Left hindlimb (tissue), 1 donor: ENCODE measurements around the gene CCNB1IP1.
"Not testable (repeated sequence)": the region's sequence is repeated elsewhere in the genome, so short reads cannot be mapped to it uniquely, and the experiment has no call there.

ENCODE experiments used
- DNase-seq: peaks from one replicate; pipeline ENCODE4 v3.0.0-alpha.2; 2018

Gene CCNB1IP1

GRCh38 chr14:20331053-20331613 lies 1.9 kb downstream of the CCNB1IP1 start:
- no peak for DNase-seq

GRCh38 chr14:20329355-20329754 lies 3.7 kb downstream of the CCNB1IP1 start:
- no peak for DNase-seq

DNA sequence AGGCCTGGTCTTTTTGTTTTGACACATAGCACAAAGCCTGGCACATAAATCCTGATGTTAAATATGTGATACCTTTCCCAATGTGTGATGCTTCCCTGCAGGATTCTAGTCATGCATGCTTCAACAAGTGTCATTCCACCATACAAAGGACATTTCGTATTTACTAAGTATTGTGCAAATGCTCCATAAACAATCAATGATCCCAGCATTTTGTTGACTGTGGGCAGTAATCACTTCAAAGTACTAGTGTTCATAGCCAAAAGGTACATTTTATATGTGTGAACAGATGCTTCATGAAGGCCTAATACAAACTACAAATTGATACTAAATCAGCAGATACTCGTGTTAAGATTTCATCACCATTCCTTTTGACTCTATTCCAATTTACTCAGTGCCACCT lies 4.4 kb downstream of the CCNB1IP1 start:
- DNase-seq = no peak

DNA sequence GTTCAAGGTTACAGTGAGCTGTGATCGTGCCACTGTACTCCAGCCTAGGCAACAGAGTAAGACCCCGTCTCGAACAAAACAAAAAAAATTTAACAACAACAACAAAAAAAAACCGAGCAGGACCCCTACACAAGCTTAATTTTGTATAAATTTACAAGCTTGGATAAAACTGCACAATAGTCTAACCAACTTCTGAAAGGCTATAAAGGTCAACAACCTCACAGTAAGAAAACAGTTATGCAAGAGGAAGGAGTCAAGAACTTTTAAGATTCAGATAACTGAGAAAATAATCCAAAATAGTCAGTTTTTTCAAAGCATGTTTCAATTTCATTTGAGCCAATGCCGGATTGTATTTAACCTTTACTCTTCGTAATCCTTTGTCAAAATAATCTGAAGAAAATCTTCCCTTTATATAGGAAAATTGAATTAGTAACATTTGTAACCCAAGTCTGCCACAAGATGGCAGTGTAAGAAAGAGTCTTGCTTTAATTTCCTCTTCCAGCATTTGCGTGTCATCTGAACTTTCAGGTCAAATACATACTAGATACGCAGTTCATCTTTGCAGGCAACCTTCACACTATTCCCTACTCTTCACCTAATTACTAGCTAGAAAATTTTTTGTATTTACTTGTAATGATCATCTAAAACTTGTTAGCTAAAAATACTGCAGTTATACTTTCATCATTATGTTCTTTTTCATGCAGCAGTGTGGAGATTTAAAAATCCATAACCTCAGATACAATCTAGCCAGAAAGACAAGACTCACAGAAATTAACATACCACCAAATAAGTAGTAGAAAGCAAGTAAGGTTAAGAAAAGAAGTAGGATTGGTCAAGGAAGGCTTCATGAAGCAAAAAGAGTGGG lies 5.8 kb downstream of the CCNB1IP1 start:
- no peak for DNase-seq

- DNase-seq = no peak
Measured at GRCh38 chr14:20317720-20318119, 15.4 kb downstream of the CCNB1IP1 start.

DNA sequence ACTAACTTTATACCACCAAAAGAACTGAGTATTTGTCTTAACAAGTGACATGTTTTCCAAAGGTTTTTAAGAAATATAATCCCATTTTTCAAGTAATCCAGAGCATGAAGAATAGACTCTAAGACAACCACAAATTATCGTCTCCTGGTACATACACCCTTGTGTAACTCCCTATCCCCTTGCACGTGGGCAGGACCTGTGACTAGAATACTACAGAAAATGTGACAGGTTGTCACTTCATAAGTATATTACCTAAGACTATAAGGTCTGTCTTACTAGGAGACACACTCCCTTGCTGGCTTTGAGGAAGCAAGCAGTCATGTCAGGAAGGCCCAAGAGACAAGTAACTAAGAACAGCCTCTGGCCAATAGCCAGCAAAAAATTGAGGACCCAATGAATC lies 19.1 kb downstream of the CCNB1IP1 start:
- DNase-seq = no peak

DNA sequence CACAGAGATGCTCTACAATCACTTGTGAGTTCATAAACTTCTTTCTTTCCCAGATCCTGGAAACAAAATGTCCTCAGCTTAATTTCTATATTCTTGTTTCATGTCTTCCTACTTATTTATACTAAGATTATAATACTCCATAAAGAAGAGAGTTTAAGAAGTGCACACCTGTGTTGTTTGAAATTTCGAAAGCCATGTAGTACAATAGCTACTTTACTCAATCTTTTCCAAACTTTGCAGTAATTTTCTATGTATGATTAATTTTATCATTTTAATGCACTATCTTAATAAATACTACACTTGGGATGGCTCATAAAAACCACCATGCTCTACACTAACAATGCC lies 27.0 kb downstream of the CCNB1IP1 start:
- DNase-seq = no peak

DNA sequence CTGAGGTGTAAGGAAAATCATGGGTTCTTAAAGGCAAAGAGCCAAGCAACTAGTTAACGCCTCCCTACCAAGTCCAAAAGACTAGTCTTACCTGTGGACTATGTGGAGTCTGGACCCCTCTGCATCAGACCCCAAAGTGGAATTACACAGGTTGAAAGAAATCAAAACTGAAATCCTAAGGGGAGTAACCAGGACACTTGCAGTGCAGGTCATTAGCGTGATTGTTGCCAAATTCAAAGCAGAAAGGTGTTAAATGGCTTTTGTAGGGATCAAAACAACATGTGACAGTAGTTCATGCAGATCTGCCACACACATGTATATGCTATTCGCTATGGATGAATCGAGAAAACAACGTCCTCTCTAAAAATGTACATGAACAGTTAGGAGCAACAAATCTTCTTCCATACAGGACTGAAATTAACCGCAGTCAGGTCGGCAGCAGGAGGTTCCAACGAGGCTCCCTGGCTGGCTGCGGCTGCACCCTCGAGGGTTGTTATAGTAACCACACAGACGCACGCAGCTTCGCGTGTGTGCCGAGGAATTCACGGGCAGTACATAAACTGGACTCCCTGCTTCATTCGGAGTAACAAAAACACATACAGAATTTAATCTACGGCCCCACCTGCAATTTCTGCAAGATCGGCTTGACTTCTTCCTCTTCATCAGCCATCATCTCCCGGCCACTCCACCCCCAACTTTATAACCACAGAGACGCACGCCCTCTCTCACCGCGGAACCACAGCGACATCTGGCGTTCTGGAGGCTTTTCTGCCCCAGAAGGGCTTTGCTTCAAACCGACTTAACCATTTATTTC lies 27.6 kb downstream of the CCNB1IP1 start, which contains the start of gene TTC5:
Gene TTC5 (minus strand): TSS at position 687 of the 814 bp plus-strand sequence. CDS start 14 bp downstream, at position 673.
- peak; percentile 91 for DNase-seq

DNA sequence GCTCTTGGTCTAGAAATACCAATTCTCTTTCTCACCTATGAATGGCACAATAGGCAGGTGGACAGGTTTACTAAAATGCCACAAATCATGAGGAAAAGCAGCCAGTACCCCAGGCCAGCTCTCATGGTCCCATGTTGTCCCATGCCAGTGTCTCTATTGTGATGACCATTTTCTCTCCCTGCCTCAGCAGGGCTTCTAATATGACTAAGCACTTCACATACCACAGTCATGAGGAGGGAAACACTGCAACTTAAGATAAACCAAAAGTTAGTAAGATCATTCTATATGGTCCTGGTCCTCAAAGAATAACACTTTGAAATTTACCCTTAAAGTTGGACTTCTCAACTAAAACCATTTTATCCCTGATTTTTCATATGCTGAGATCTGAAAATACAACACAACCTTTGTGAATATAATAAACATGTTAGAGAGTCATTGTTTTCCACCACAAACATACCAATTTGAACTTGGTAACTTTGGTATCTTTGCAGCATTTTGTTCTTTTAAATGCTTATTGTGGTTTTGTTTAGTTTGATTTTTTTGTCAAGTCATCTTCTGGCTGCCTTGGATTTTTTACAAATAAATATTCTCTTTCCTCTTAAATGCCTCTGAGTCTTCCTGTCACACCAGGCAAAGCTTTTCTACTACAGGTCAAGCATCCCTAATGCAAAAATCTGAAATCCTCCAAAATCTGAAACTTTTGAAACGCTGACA lies 30.9 kb downstream of the CCNB1IP1 start:
- DNase-seq = no peak

DNA sequence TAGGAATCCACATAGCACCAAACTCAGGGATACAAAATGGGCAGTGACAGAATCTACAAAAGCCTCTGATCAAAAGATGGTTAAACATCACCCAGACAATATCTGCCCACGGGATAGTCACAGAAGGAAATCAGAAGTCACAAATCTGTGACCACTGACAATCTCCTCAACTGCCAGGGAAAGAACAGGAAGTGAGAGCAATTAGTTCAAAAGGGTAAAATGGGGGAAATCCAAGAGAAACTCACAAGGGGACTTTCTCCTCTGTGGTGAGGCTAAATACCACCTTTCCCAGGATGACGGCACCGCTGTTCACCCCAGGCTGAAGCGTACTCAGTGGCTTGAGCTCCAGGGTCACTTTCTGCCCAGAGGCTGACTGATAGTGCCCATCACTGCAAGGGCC lies 38.0 kb downstream of the CCNB1IP1 start:
- no peak for DNase-seq

DNA sequence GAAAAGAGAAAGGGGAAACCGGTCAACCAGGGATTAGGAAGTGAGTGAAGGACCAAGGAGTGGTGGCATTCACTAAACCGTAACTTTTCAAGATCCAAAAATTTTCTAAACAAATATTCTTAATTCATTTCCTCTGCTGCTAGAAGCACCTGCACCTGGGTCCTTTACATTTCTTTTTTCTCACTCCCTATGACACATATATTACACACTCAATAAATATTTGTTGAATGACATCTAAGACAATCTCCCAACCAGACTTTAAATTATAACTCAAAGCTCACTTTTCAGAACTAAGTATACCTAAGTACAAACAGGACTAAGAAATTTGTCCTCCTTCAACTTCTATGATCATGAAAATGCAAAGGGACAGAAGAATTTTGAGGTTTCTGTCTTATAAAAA lies 38.4 kb downstream of the CCNB1IP1 start:
- DNase-seq = no peak

DNA sequence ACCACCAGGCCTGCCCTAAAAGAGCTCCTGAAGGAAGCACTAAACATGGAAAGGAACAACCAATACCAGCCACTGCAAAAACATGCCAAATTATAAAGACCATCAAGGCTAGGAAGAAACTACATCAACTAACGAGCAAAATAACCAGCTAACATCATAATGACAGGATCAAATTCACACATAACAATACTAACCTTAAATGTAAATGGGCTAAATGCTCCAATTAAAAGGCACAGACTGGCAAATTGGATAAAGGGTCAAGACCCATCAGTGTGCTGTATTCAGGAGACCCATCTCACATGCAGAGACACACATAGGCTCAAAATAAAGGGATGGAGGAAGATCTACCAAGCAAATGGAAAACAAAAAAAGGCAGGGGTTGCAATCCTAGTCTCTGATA lies 51.1 kb downstream of the CCNB1IP1 start:
- not testable (repeated sequence) for DNase-seq

GRCh38 chr14:20280265-20280664 lies 52.8 kb downstream of the CCNB1IP1 start:
- not testable (repeated sequence) for DNase-seq

- DNase-seq = no peak
Measured at GRCh38 chr14:20278414-20278813, 54.7 kb downstream of the CCNB1IP1 start.

- DNase-seq = no peak
Measured at GRCh38 chr14:20277409-20277808, 55.7 kb downstream of the CCNB1IP1 start.

- no peak for DNase-seq
Measured at GRCh38 chr14:20274062-20274461, 59.0 kb downstream of the CCNB1IP1 start.

- not testable (repeated sequence) for DNase-seq
Measured at GRCh38 chr14:20264361-20264760, 68.7 kb downstream of the CCNB1IP1 start.

DNA sequence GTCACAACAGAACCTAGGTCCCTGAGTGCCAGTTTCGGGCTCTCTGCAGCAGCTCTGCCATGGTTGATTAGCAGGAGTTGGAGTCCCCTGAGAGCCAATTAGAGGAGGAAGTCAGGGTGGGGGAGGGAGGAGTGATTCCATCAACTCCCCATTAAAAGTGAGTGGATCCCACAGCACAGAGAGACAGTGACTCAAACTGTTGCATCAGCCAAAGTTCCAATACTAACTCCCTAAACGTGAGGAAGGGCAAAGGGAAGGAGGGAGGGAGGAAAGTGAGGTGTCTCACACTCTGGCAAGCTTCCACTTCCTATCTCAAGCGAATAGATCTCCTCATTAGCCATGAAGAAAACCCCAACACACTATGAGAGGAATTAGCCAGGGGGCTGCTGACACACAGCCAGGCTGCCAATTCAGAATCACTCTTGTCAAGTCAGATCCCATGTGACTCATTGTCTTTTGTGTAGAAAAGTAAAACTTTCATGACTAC lies 70.4 kb downstream of the CCNB1IP1 start:
- no peak for DNase-seq
